C4-2B (cell line): ENCODE data around the gene SCART1.

Experiments used
- H3K27ac ChIP-seq: fragments of 450-650 bp; 2 replicates; pipeline ENCODE4 v1.5.1; 2017
- CTCF ChIP-seq: fragments of 450-650 bp; conservative IDR thresholded peaks from 2 replicates; pipeline ENCODE4 v1.5.1; 2017; ENCODE audit warnings: mild to moderate bottlenecking
- ZFX ChIP-seq: fragments of 450-650 bp; IDR thresholded peaks from 2 replicates; pipeline ENCODE4 v1.6.1; 2017

SCART1 gene

DNA sequence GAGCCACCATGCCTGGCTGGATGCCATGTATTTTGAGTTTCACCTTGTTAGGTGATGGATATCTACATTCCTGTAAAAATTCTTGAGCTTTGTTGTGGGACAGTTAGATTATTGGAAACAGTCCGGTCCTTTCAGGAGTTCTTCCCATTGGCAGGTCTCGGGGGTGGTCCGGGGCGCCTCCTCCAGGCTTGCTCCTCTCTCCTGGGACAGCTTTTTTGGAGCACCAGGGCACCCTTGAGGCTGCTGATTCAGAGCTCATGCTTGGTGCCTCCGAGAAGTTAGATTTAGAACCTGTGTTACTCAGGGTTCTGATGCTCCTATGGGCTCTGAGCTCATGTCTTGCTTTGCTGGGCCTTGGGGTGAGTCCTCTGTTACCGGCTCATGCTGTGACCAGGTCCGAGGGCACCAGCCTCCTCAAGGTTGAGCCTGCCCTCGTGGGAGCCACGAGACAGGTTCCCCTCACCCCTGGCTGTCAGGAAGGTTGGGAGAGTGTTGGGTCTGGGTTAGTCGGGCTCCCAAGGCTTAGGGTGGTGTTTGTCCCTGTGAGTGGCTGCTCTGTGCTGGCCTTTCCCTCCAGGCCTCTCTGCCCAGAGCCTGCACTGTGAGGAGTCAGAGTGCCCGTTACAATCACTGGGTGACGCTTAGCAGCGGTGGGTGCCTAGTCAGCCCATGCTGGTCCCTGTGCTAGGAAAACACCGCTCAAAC is 35.3 kb upstream of the SCART1 start:
- H3K27ac ChIP-seq: no peak overlapping the region
- TF ChIP-seq ZFX (no peak), CTCF (no peak)

- TF ChIP-seq ZFX: no peak
- TF ChIP-seq CTCF: no peak
These were observed 34.4 kb upstream of the SCART1 start for GRCh38 chr10:133419211-133419950.

GRCh38 chr10:133420028-133420427 is 33.7 kb upstream of the SCART1 start:
- no peak overlapping the region for H3K27ac ChIP-seq
- no peak for TF ChIP-seq CTCF
- no peak for TF ChIP-seq ZFX

More at GRCh38 chr10:133419211-133419950, 34.4 kb upstream of the SCART1 start:
- H3K27ac ChIP-seq: no peak overlapping the region

DNA sequence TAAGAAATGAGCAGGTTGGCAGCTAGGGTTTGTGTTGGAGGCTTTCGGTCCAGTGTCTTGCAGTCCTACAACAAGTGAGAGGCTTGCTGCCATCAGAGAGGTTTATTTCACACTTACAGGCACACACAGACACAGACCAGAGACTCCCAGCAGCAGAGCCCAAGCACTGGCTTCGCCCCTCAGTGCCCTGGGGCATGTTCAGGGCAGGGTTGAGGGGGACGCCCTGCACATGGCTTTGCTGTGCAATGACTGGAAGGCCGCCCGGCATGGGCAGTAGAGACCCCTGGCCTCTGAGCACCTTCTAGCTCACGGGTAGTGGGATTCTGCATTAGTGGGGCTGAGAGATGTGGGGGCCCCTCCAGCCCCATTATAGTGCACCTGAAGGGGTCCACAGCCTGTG is 33.2 kb upstream of the SCART1 start:
- no peak overlapping the region for H3K27ac ChIP-seq
- TF ChIP-seq ZFX (no peak), CTCF (no peak)

DNA sequence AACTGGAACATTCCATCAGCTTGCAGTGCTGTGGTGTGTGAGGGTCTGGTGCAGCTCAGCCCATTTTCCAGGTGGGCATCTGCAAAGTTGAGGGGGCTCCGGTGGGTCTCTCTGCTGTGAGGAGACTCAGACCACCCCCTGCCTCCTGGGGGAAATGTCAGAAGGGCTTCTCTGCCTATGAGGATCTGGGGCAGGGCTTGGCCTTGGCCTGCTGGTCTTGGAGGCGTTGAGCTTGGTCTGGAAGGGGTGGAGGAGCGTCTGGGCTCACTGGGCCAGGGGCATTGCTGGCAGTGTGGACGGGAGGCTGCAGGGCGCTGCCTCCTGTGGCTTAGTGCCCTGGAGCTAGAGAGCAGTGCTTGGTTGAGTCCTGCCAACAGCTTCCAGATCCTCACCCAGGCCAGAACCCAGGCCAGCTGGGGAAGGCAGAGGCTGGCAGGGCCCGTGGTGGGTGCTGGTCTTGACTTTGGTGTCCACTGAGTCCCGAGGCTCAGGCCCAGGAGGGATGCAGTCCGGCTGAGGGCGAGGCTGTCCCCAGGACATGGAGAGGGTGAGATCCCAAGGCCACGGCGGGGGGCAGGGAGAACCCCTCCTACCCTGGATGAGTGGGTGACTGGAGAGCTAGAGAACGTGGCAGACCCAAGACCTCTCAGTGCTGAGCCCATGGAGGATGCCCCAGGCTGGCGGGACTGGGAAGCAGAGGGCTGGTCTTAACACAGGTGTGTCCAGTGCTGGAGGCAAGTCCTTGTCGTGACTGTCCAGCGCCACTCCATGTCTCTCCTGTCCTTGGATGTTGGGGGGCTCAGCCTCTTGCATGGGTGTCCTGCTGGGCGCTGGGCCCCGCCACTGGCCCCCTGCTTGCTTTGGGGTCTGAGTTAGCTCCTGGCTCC is 32.2 kb upstream of the SCART1 start:
- no peak overlapping the region for H3K27ac ChIP-seq
- TF ChIP-seq ZFX (no peak), CTCF (no peak)

DNA sequence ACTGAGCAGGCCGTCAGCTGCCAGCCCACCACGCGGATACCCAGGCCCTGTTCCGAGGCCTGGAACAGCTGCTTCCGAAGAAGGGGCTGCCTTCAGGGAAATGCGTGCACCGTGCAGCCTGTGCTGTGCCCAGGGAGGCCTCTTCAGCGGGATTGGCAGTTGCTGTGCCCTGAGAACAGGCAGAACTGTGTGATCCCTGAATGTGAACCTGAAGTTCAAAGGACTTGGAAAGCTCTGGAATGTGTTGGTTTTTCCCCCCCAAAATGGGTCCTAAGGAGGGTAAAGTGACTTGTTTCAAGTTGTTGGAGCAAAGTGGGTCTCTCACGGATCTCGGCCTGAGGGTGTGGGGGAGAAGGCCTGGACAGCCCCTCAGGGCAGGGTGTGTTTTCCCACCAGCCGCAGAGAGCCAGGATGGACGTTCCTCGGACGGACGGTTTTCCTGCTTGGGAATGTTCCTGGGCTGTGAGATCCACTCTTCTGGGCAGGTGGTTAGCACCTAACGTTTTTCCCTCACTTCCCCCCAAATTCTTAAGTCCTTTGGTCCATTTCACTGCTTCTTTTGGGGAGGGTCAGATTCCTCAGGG is 31.4 kb upstream of the SCART1 start:
- H3K27ac ChIP-seq: no peak overlapping the region
- TF ChIP-seq ZFX (no peak), CTCF (no peak)
